ENCODE measurements around the gene NDUFV1.

The NDUFV1 gene

GRCh38 chr11:67608486-67608885, 1.8 kb downstream of the NDUFV1 start:
- no peak for TF ChIP-seq JUND (IDR thresholded peaks at IDR 0.05; ENCODE audit: low read depth)
- in situ Hi-C loops (cut with HindIII; ENCODE audit: low pct_unique_long_range_greater_than_20kb, low sequenced_read_pairs) = no loop called here
- DNase-seq (ENCODE audit: low read depth in 1 of 2, low spot score in 1 of 2) = no peak

DNA sequence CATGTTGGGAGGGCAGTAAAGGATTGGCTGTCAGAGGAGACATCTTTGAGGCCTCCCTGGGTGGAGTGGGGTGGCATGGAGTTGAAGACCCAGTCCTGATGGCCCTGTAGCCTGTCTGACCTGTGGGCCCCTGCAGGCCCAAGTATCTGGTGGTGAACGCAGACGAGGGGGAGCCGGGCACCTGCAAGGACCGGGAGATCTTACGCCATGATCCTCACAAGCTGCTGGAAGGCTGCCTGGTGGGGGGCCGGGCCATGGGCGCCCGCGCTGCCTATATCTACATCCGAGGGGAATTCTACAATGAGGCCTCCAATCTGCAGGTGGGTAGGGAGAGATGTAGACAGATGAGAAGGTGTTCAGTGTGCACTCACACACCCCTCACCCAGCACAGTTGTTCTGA, 2.6 kb downstream of the NDUFV1 start:
- in situ Hi-C loops (cut with HindIII; ENCODE audit: low pct_unique_long_range_greater_than_20kb, low sequenced_read_pairs) = no loop called here
- no peak for DNase-seq (ENCODE audit: low read depth in 1 of 2, low spot score in 1 of 2)
- no peak for TF ChIP-seq JUND (IDR thresholded peaks at IDR 0.05; ENCODE audit: low read depth)

GRCh38 chr11:67610302-67610868, 3.6 kb downstream of the NDUFV1 start:
- no peak for DNase-seq (ENCODE audit: low read depth in 1 of 2, low spot score in 1 of 2)
- no peak for TF ChIP-seq JUND (IDR thresholded peaks at IDR 0.05; ENCODE audit: low read depth)
- in situ Hi-C loops (cut with HindIII; ENCODE audit: low pct_unique_long_range_greater_than_20kb, low sequenced_read_pairs) = no loop called here

- in situ Hi-C loops (cut with HindIII; ENCODE audit: low pct_unique_long_range_greater_than_20kb, low sequenced_read_pairs) = no loop called here
- no peak for TF ChIP-seq JUND (IDR thresholded peaks at IDR 0.05; ENCODE audit: low read depth)
- no peak for DNase-seq (ENCODE audit: low read depth in 1 of 2, low spot score in 1 of 2)
Observed at GRCh38 chr11:67611165-67611564, 4.4 kb downstream of the NDUFV1 start.

GRCh38 chr11:67611704-67612587, 5.2 kb downstream of the NDUFV1 start:
- in situ Hi-C loops (cut with HindIII; ENCODE audit: low pct_unique_long_range_greater_than_20kb, low sequenced_read_pairs) = no loop called here
- no peak for TF ChIP-seq JUND (IDR thresholded peaks at IDR 0.05; ENCODE audit: low read depth)

DNA sequence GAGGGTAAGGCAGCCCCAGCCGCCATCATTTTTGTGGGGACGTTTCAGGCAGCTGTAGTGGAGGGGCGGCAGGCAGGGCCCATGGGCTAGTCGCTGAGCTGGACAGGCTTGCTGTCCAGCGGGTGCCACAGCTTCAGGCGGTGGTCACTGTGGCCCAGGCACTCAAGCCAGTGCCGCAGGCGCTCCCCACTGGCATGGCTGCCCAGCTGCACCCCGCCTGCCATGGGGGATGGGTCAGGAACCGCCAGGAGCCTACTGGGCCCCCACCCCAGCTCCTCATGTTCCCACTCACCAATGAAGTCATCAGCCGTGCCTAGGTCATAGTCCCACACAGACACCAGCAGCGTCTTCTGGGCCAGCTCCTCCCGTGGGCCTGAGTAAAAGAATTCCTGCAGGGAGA, 6.0 kb downstream of the NDUFV1 start:
- in situ Hi-C loops (cut with HindIII; ENCODE audit: low pct_unique_long_range_greater_than_20kb, low sequenced_read_pairs) = no loop called here
- no peak for TF ChIP-seq JUND (IDR thresholded peaks at IDR 0.05; ENCODE audit: low read depth)
- DNase-seq (ENCODE audit: low read depth in 1 of 2, low spot score in 1 of 2) = no peak

More at GRCh38 chr11:67611704-67612587, 5.2 kb downstream of the NDUFV1 start:
- DNase-seq (ENCODE audit: low read depth in 1 of 2, low spot score in 1 of 2) = no peak

DNA sequence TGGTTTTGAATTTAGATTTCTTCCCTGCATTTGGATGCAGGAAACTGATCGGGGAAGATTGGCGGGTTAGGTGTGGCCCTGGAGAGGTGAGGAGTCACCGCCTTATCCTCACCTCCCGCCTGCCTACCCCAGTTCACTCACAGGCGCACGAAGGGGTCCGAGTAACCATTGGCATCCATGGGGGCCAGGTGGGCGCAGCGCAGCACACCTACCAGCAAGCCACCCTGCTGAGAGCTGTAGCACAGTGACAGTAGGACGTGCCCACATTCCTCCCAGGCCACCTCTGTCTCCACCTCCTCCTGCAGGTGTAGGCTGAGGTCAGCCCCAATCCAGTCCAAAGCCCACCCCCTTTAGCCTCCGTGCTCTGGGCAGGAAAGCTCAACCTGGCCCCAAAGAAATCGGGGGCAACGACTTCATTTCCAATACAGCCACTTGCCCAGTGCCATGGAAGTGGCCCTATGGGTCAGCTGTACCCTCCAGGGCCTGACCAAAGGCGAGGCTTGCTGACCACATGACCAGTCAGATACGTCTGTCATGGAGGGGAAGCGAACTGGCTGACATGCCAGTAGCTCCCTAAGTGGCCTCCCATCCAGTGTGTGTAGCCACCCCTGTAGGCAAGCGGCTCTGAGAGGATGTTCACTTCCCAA, 6.7 kb downstream of the NDUFV1 start:
- TF ChIP-seq JUND (IDR thresholded peaks at IDR 0.05; ENCODE audit: low read depth) = no peak
- no peak for DNase-seq (ENCODE audit: low read depth in 1 of 2, low spot score in 1 of 2)
- in situ Hi-C loops (cut with HindIII; ENCODE audit: low pct_unique_long_range_greater_than_20kb, low sequenced_read_pairs) = no loop called here

- DNase-seq (ENCODE audit: low read depth in 1 of 2, low spot score in 1 of 2) = peak in 1 of 2 experiments; percentile 74
- TF ChIP-seq JUND (IDR thresholded peaks at IDR 0.05; ENCODE audit: low read depth) = no peak
- in situ Hi-C loops (cut with HindIII; ENCODE audit: low pct_unique_long_range_greater_than_20kb, low sequenced_read_pairs) = no loop called here
Observed at GRCh38 chr11:67613960-67614715, 7.4 kb downstream of the NDUFV1 start.

DNA sequence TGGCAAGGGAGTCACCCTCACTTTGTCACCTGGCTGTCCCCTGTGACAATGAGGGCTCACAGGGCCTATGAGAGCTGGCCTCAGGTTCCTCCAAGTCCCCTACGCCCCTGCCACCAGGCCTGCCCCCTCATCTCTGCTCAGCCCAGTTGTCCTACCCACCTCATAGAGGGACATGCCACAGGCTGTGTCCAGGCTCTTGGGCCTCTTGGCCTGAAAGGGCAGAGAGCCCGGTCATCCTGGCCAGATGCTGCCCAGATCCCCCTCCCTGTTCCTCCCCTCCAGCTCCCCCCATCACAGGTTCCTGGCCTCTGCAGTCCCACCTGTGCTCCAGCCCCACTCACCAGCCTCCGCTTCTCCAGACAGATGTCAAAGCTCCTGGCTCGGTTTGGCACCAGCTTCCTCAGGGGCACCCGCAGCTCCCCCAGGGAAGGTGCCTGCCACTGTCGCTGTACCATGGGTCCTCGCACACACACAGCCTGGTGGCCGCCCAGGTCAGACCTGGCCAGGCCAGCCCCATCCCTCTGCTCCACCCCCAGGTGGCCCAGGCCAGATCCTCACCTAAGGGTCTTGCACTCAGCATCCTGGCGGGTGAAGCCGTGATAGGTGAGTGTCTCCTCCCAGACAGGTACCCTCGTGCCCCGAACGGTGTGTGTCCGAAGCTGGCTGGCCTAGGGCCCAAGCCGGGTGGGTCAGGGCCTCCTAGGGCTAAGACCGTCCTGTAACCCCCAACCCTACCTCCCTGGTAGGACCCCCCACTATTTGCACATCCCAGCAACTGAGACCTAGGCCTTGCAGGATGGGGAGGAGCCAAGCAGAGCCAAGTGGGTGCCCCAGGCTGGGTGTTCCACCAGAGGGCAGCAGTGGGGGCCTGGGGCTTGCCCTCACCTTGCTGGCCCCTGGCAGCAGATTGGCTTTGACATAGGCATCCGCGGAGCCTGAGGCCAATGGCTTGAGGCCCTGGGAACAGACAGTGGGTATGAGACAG, 8.3 kb downstream of the NDUFV1 start:
- in situ Hi-C loops (cut with HindIII; ENCODE audit: low pct_unique_long_range_greater_than_20kb, low sequenced_read_pairs) = no loop called here
- DNase-seq (ENCODE audit: low read depth in 1 of 2, low spot score in 1 of 2) = peak in 1 of 2 experiments; percentile 65
- TF ChIP-seq JUND (IDR thresholded peaks at IDR 0.05; ENCODE audit: low read depth) = no peak

- in situ Hi-C loops (cut with HindIII; ENCODE audit: low pct_unique_long_range_greater_than_20kb, low sequenced_read_pairs) = no loop called here
- no peak for TF ChIP-seq JUND (IDR thresholded peaks at IDR 0.05; ENCODE audit: low read depth)
- DNase-seq (ENCODE audit: low read depth in 1 of 2, low spot score in 1 of 2) = no peak
Observed at GRCh38 chr11:67615728-67616430, 9.1 kb downstream of the NDUFV1 start.

All from T47D (cell line).